Retinal pigment epithelial cell (primary cell): ENCODE data around the gene CALM1.

Experiments used
- DNase-seq: peaks from one replicate; pipeline ENCODE4 v3.0.0-alpha.2; 2010; ENCODE audit warnings: low read depth
- H3K4me3 ChIP-seq: 2 replicates; pipeline ENCODE4 v1.5.1; 2011; ENCODE audit warnings: mild to moderate bottlenecking, low read length, control low read depth, moderate library complexity
- TF ChIP-seq, protein P1 (sequence below): conservative IDR thresholded peaks from 2 replicates; pipeline ENCODE4 v1.5.1; 2011; ENCODE audit warnings: low read depth, low read length, control low read depth, inconsistent platforms

CALM1 gene

DNA sequence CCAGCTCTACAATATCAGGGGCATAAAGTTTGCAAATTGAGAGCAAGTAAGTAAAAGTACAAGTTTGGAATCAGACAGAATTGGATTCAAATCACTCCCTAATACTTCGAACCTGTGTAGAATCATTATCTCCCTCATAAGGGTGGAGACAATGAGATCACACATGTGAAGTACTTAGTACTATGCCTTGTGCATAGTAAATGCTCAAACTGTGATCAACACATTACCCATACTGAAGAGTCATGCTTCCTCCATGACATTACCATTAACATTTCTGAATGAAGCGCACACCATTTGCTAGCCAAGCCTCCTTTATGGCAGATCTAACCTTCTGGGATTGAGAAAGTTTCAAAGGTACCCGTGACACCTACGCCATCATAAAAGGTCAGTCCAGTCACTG, 38.5 kb upstream of the CALM1 start:
- H3K4me3 ChIP-seq = no peak overlapping the region
- no peak for DNase-seq
- TF ChIP-seq, protein P1, sequence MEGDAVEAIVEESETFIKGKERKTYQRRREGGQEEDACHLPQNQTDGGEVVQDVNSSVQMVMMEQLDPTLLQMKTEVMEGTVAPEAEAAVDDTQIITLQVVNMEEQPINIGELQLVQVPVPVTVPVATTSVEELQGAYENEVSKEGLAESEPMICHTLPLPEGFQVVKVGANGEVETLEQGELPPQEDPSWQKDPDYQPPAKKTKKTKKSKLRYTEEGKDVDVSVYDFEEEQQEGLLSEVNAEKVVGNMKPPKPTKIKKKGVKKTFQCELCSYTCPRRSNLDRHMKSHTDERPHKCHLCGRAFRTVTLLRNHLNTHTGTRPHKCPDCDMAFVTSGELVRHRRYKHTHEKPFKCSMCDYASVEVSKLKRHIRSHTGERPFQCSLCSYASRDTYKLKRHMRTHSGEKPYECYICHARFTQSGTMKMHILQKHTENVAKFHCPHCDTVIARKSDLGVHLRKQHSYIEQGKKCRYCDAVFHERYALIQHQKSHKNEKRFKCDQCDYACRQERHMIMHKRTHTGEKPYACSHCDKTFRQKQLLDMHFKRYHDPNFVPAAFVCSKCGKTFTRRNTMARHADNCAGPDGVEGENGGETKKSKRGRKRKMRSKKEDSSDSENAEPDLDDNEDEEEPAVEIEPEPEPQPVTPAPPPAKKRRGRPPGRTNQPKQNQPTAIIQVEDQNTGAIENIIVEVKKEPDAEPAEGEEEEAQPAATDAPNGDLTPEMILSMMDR = no peak

DNA sequence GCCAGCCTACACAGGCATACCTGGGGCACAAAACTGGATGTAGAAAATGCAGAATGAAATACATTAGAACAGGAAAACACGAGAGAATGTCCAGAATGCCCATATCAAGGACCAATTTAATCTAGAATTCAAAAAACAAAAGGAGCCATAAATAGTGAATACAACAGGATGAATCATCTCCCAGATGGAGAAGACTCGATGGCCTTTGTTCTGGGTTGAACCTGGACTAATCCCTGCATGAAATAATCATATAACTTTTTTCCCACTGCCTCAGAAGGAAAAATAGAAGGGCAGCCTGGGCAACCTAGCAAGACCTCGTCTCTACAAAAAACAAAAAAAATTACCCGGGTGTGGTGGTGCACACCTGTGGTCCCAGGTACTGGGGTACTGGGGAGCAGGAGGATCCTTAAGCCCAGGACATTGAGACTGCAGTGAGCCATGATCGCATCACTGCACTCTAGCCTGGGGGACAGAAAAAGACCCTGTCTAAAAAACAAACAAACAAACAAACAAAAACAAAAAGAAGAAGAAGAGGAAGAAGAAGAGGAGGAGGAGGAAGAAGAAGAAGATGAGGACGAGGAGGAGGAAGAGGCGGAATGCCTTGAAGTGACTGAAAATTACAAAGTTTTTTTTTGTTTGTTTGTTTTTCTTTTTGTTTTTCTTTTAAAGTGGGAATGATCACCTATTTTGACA, 34.8 kb upstream of the CALM1 start:
- no peak for DNase-seq
- TF ChIP-seq, protein P1 = no peak
- no peak overlapping the region for H3K4me3 ChIP-seq

GRCh38 chr14:90362558-90362896, 34.3 kb upstream of the CALM1 start:
- H3K4me3 ChIP-seq = no peak overlapping the region
- TF ChIP-seq, protein P1 = no peak
- DNase-seq = no peak

GRCh38 chr14:90368946-90369721, 27.7 kb upstream of the CALM1 start:
- DNase-seq = no peak
- H3K4me3 ChIP-seq = no peak overlapping the region
- TF ChIP-seq, protein P1 = peak; percentile 20

- no peak overlapping the region for H3K4me3 ChIP-seq
- TF ChIP-seq, protein P1 = no peak
- no peak for DNase-seq
These were observed 22.9 kb upstream of the CALM1 start for GRCh38 chr14:90373887-90374286.

- no peak overlapping the region for H3K4me3 ChIP-seq
- TF ChIP-seq, protein P1 = no peak
- no peak for DNase-seq
These were observed 22.0 kb upstream of the CALM1 start for GRCh38 chr14:90374813-90375212.

DNA sequence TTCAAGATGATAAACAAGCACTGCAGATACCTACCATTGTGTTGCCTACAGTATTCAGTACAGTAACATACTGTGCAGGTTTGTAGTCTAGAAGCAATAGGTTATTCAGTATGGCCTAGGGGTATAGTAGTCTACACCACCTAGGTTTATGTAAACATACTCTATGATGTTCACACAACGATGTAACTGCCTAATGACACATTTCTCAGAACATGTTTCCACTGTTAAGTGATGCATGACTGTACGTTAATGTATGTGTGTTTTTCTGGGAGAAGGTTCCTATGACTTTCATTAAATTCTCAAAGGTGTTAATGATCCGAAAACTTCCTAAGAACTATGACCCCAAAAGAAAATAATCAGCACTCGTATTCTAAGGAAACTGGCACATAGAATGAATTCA, 20.9 kb upstream of the CALM1 start:
- no peak for DNase-seq
- no peak overlapping the region for H3K4me3 ChIP-seq
- TF ChIP-seq, protein P1 = no peak
